Activated T-cell treated with anti-CD3 and anti-CD28 coated beads for 24 hours (primary cell): ENCODE results near the gene SF3A2.

Experiments used
- DNase-seq: peaks from one replicate; pipeline ENCODE4 v3.0.0-alpha.2; 2020; ENCODE audit warnings: low read depth

The SF3A2 gene

GRCh38 chr19:2291185-2291751, 54.6 kb downstream of the SF3A2 start:
- DNase-seq: no peak

- no peak for DNase-seq
Observed at GRCh38 chr19:2294687-2295335, 58.2 kb downstream of the SF3A2 start.

- DNase-seq: no peak
Observed at GRCh38 chr19:2296141-2296540, 59.5 kb downstream of the SF3A2 start.
